Fibroblast of villous mesenchyme (primary cell): ENCODE results near the gene FCAMR. TPM values are rescaled to one million over a fixed set of nuclear protein-coding genes. Genes with fewer than 3 reads are reported as not detected.
A peak's percentile ranks its signal among the peaks of the same experiment; 100 is the strongest.

Source experiments
- DNase-seq: peaks from one replicate; pipeline ENCODE4 v3.0.0-alpha.2; 2010; ENCODE audit warnings: low read depth
- H3K4me3 ChIP-seq: 2 replicates; pipeline ENCODE4 v1.5.1; 2011; ENCODE audit warnings: low read depth, mild to moderate bottlenecking, low read length
- total RNA-seq: library from RNA; depleted of rRNA; stranded (reverse); fragments of >200 nt; gene quantifications from 2 replicates; pipeline ENCODE4 v1.2.3, GENCODE V29; 2012
- TF ChIP-seq, protein P1 (sequence below): IDR thresholded peaks from 2 replicates; pipeline ENCODE4 v1.5.1; 2012; ENCODE audit warnings: low read depth, mild to moderate bottlenecking, low read length; ENCODE audit not compliant: insufficient read depth

FCAMR gene
- total RNA-seq, 1 donor, result not detected

DNA sequence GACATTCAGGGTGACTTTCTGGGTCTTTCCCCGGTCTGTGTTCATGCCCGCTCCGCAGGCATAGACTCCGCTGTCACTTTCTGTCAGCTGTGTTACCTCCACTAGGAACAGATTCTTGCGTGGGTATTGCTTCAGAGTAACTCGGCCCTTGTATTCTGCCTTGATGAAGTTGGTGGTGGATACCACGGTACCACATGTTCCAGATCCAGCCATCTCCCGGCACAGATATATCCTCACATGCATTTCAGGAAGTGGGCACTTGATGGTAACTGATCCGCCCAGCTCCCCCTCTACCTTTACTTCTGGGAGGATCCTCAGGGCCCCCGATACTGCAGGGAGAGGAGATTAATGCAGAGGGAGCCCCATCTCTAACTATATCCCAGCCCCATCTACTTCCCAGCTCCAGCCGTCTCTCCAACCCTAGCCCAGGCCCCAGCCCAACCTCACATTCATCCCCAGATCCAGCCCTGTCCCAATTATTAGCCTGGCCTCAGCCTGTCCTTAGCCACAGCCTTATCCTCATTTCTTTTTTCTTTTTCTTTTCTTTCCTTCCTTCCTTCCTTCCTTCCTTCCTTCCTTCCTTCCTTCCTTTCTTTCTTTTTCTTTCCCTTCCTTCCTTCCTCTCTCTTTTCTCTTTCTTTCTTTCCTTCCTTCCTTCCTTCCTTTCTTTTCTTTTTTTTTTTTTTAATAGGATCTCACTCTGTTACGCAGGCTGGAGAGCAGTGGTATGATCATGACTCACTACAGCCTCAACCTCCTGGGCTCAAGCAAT is 56.3 kb downstream of the FCAMR start:
- no peak for DNase-seq
- H3K4me3 ChIP-seq, result no peak overlapping the region
- TF ChIP-seq, protein P1, sequence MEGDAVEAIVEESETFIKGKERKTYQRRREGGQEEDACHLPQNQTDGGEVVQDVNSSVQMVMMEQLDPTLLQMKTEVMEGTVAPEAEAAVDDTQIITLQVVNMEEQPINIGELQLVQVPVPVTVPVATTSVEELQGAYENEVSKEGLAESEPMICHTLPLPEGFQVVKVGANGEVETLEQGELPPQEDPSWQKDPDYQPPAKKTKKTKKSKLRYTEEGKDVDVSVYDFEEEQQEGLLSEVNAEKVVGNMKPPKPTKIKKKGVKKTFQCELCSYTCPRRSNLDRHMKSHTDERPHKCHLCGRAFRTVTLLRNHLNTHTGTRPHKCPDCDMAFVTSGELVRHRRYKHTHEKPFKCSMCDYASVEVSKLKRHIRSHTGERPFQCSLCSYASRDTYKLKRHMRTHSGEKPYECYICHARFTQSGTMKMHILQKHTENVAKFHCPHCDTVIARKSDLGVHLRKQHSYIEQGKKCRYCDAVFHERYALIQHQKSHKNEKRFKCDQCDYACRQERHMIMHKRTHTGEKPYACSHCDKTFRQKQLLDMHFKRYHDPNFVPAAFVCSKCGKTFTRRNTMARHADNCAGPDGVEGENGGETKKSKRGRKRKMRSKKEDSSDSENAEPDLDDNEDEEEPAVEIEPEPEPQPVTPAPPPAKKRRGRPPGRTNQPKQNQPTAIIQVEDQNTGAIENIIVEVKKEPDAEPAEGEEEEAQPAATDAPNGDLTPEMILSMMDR, result no peak

DNA sequence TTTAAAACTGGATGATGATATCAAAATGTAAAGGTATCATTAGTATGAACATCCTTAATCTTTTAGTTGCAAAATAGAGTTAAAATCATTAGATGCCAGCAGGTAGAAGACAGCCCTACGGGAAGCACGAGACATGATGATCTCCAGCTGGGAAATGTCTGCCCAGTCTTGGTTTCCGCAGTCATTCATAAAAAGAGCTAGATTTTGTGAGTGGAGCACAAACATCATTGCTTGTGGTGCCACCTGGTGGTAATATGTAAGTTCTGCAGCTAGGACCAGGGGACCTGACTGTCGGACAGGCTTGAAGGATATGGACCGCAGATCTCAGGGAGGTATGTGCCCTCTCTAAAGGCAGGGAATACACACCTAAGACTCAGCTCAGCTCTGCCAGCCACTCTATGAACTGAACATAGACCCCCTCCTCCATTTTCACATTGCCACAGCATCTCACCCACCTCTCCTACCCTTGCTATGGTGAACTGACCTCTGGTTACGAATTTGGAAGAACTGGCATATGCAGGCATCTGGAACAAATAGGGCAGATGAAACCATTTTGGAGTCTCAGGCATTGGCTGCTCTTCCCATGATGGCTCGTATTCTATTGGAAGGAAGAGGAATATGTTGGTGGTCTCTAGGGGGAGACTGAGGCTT is 57.7 kb downstream of the FCAMR start:
- peak; percentile 80 for DNase-seq

DNA sequence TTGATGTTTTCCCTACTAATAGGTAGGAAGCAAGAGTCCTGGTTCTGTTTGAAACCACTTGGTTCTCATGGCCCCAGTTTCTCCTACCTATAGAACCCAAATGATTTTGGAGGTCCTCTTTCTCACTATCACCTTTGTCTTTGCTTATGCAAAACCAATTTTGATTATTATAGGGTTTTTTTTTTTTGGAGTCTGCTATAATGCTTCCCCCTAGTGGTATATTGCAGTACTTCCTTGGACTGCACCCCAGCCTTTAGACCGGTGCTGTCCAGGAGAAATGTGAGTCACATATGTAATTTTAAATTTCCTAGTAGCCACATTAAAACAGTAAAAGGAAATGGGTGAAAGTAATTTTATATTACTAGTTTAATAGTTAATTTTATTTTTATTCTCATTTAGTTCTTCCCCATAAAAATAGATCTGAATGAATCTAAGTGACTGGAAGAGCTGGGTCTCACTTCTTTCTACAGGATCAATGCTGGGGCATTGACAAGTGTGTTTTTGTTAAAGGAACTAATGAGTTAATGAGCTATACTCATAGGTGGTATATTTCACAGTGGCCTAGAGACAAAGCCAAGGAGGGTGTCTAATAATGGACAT is 59.1 kb downstream of the FCAMR start:
- H3K4me3 ChIP-seq, result no peak overlapping the region
- peak; percentile 75 for DNase-seq
- TF ChIP-seq, protein P1, result peak; percentile 76

More for the DNA sequence above, 57.7 kb downstream of the FCAMR start:
- no peak overlapping the region for H3K4me3 ChIP-seq
- TF ChIP-seq, protein P1, result peak; percentile 83

DNA sequence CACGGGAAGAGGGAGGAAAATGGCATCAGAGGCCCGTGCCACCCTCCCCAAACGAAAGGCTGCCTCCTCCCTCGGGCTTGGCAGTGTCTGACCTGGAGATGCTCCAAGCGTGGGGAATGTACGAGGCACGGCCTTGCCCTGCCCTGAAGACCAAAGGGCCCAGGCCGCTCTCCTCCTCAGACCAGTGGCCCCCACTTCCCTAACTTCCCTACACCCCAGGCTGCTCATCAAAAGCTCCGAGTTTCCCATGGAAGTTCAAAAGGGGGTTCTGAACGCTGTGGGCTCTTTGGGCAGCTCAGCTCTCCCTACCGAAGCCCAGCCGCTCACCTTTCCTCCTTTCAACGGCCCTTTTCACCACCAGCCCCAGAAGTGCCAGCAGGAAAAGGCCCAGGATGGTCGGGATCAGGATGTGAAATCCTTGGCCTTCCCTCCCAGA is 60.4 kb downstream of the FCAMR start:
- DNase-seq, result no peak
- TF ChIP-seq, protein P1, result no peak
- peak overlapping the region; percentile 59 for H3K4me3 ChIP-seq

DNA sequence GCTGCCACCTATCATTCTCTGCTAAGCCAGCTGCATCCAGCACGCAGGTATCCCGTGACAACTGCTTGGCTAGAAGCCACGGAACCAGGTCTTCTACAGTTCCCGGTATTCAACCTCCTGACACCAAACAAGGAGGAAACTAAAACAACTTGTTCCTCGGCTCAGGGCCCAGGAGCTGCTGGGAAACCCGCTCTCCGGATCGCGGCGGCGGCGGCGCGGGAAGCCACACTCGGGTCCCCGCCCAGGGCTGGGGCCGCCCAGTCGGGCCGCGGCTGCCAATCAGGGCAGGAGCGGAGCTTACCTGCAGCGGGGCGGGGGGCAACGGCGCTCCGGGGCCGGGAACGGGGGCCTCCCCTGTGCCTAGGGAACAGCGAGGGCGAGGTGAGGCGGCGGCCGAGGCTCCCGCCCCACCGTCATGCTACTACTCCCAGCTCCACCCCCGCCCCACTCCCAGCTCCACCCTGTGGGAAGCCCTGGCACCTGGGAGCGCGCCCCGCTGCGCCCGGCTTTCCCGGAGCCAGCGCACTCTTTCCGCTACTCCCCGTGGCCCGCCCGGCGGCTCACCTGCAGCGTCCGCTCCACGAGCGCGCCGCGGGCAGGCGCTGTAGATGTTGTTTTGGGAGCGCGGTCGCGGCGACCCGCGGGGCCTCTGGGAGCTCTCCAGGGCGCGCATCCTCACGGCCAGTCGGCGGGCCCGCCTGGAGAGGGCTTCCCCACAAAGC is 60.9 kb downstream of the FCAMR start:
- DNase-seq, result peak; percentile 49
- TF ChIP-seq, protein P1, result no peak
- H3K4me3 ChIP-seq, result peak overlapping the region; percentile 59

DNA sequence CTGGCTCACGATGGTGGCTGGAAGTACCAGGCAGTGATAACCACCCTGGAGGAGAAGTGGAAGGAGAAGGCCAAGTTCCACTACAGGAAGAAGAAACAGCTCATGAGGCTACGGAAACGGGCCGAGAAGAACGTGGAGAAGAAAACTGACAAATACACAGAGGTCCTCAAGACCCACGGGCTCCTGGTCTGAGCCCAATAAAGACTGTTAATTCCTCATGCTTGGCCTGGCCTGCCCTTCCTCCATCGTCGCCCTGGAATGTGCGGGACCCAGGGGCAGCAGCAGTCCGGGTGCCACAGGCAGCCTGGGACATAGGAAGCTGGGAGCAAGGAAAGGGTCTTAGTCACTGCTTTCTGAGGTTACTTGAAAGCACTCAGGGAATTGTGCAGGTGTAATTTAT is 62.2 kb downstream of the FCAMR start:
- H3K4me3 ChIP-seq, result no peak overlapping the region
- DNase-seq, result no peak
- TF ChIP-seq, protein P1, result no peak
